ENCODE measurements around the gene LOC128125822.

LOC128125822 gene

GRCh38 chr6:63578757-63579156, 6.5 kb downstream of the LOC128125822 start:
- Histone ChIP-seq H3K36me3 (ENCODE audit: control insufficient read depth in 2 of 3, insufficient read depth in 3 of 3, low read length in 3 of 3) (peaks cover 13 to 29% (median 19%) of the 10 kb centered on the region in 3 experiments), H3K4me1 (ENCODE audit: control insufficient read depth in 2 of 2, insufficient read depth in 2 of 2, low read length in 2 of 2) (peaks cover 10 to 11% of the 10 kb centered on the region in 2 donors), H3K4me3 (ENCODE audit: low read length) (no peak overlapping the region), H3K27ac (ENCODE audit: low read depth, low read length) (no peak overlapping the region), H3K27me3 (ENCODE audit: control insufficient read depth in 2 of 2, insufficient read depth in 2 of 2, low read length in 2 of 2) (no peaks in the 10 kb centered on the region), H3K9me3 (ENCODE audit: control insufficient read depth in 2 of 3, low read length in 3 of 3) (no peaks in the 10 kb centered on the region)
- Mint-ChIP-seq H3K27me3 (no peaks in the 10 kb centered on the region), H3K27ac (no peak overlapping the region), H3K4me1 (peaks cover 17 to 36% (median 31%) of the 10 kb centered on the region in 7 donors), H3K36me3 (peaks cover 10 to 36% (median 30%) of the 10 kb centered on the region in 5 donors), H3K9me3 (no peaks in the 10 kb centered on the region), H3K4me3 (no peak overlapping the region)
- DNase-seq: no peak
- intact Hi-C loops (cut with micrococcal nuclease): no loop called here
- ChIA-PET POLR2A (no interaction called here), CTCF (interaction anchor here (0.7 to 1.2 kb wide), 2 partner anchors 20 to 148 kb away, joined by 3 read pairs; no protein-coding TSS in a partner anchor)
- ATAC-seq: no peak

GRCh38 chr6:63579937-63580703, 7.8 kb downstream of the LOC128125822 start:
- POLR2A ChIA-PET: no interaction called here
- Mint-ChIP-seq H3K4me1 (peaks cover 6 to 22% (median 18%) of the 10 kb centered on the region in 7 donors), H3K36me3 (peaks cover 10 to 36% (median 29%) of the 10 kb centered on the region in 5 donors)

GRCh38 chr6:63580704-63580961, 8.4 kb downstream of the LOC128125822 start:
- no peak for DNase-seq
- Mint-ChIP-seq H3K27me3 (no peaks in the 10 kb centered on the region), H3K4me1 (peaks cover 6 to 17% (median 13%) of the 10 kb centered on the region in 7 donors), H3K4me3 (no peak overlapping the region), H3K36me3 (peaks cover 10 to 36% (median 29%) of the 10 kb centered on the region in 5 donors), H3K27ac (peak overlapping the region in 2 of 9 donors; percentile 10 to 65), H3K9me3 (peaks cover 0 to 2% (median 0%) of the 10 kb centered on the region in 11 donors)
- no peaks in the 10 kb centered on the region for H3K9me3 ChIP-seq (ENCODE audit: control insufficient read depth in 2 of 3, low read length in 3 of 3)
- CTCF ChIA-PET: no interaction called here
- H3K27ac ChIP-seq (ENCODE audit: low read depth, low read length): no peak overlapping the region
- no peak overlapping the region for H3K4me3 ChIP-seq (ENCODE audit: low read length)
- no peaks in the 10 kb centered on the region for H3K4me1 ChIP-seq (ENCODE audit: control insufficient read depth in 2 of 2, insufficient read depth in 2 of 2, low read length in 2 of 2)
- POLR2A ChIA-PET: no interaction called here
- H3K36me3 ChIP-seq (ENCODE audit: control insufficient read depth in 2 of 3, insufficient read depth in 3 of 3, low read length in 3 of 3): peaks cover 13 to 29% (median 19%) of the 10 kb centered on the region in 3 experiments
- no peak for ATAC-seq
- no peaks in the 10 kb centered on the region for H3K27me3 ChIP-seq (ENCODE audit: control insufficient read depth in 2 of 2, insufficient read depth in 2 of 2, low read length in 2 of 2)
- intact Hi-C loops (cut with micrococcal nuclease): no loop called here

More at GRCh38 chr6:63579937-63580703, 7.8 kb downstream of the LOC128125822 start:
- Histone ChIP-seq H3K27me3 (ENCODE audit: control insufficient read depth in 2 of 2, insufficient read depth in 2 of 2, low read length in 2 of 2) (no peaks in the 10 kb centered on the region), H3K36me3 (ENCODE audit: control insufficient read depth in 2 of 3, insufficient read depth in 3 of 3, low read length in 3 of 3) (peaks cover 13 to 29% (median 19%) of the 10 kb centered on the region in 3 experiments), H3K27ac (ENCODE audit: low read depth, low read length) (no peak overlapping the region), H3K4me3 (ENCODE audit: low read length) (no peak overlapping the region), H3K4me1 (ENCODE audit: control insufficient read depth in 2 of 2, insufficient read depth in 2 of 2, low read length in 2 of 2) (no peaks in the 10 kb centered on the region), H3K9me3 (ENCODE audit: control insufficient read depth in 2 of 3, low read length in 3 of 3) (no peaks in the 10 kb centered on the region)
- peak overlapping the region in 2 of 9 donors; percentile 10 to 65 for H3K27ac Mint-ChIP-seq
- CTCF ChIA-PET: no interaction called here
- H3K4me3 Mint-ChIP-seq: no peak overlapping the region
- DNase-seq (no peak), ATAC-seq (no peak)
- no peaks in the 10 kb centered on the region for H3K27me3 Mint-ChIP-seq
- H3K9me3 Mint-ChIP-seq: peaks cover 0 to under 1% (median 0%) of the 10 kb centered on the region in 11 donors
- intact Hi-C loops (cut with micrococcal nuclease): no loop called here

GRCh38 chr6:63581355-63582013, 9.2 kb downstream of the LOC128125822 start:
- Histone ChIP-seq H3K4me3 (ENCODE audit: low read length) (no peak overlapping the region), H3K9me3 (ENCODE audit: control insufficient read depth in 2 of 3, low read length in 3 of 3) (no peaks in the 10 kb centered on the region), H3K27ac (ENCODE audit: low read depth, low read length) (no peak overlapping the region), H3K36me3 (ENCODE audit: control insufficient read depth in 2 of 3, insufficient read depth in 3 of 3, low read length in 3 of 3) (peaks cover 11 to 27% (median 19%) of the 10 kb centered on the region in 3 experiments), H3K4me1 (ENCODE audit: control insufficient read depth in 2 of 2, insufficient read depth in 2 of 2, low read length in 2 of 2) (no peaks in the 10 kb centered on the region), H3K27me3 (ENCODE audit: control insufficient read depth in 2 of 2, insufficient read depth in 2 of 2, low read length in 2 of 2) (no peaks in the 10 kb centered on the region)
- ChIA-PET CTCF (no interaction called here), POLR2A (interaction anchor here (0.7 kb wide), 1 partner anchor 17 kb away, joined by 4 read pairs; no protein-coding TSS in a partner anchor)
- peaks cover 2 to 11% (median 8%) of the 10 kb centered on the region in 7 donors for H3K4me1 Mint-ChIP-seq
- ATAC-seq (no peak), DNase-seq (no peak)
- peaks cover 0 to 2% (median 0%) of the 10 kb centered on the region in 11 donors for H3K9me3 Mint-ChIP-seq
- H3K27me3 Mint-ChIP-seq: peaks cover 0 to 8% (median 0%) of the 10 kb centered on the region in 5 donors
- H3K36me3 Mint-ChIP-seq: peaks cover 10 to 33% (median 26%) of the 10 kb centered on the region in 5 donors
- H3K27ac Mint-ChIP-seq: peak overlapping the region in 1 of 9 donors; percentile 61
- no peak overlapping the region for H3K4me3 Mint-ChIP-seq
- intact Hi-C loops (cut with micrococcal nuclease): no loop called here

GRCh38 chr6:63582579-63583231, 10.4 kb downstream of the LOC128125822 start:
- peaks cover 0 to 2% (median 0%) of the 10 kb centered on the region in 11 donors for H3K9me3 Mint-ChIP-seq
- H3K36me3 Mint-ChIP-seq: peaks cover 10 to 26% (median 22%) of the 10 kb centered on the region in 5 donors
- POLR2A ChIA-PET: interaction anchor here (0.9 to 1.0 kb wide), 2 partner anchors 9 to 121 kb away, joined by 4 read pairs; no protein-coding TSS in a partner anchor
- DNase-seq: no peak
- H3K27ac Mint-ChIP-seq: no peak overlapping the region
- no peaks in the 10 kb centered on the region for H3K27me3 ChIP-seq (ENCODE audit: control insufficient read depth in 2 of 2, insufficient read depth in 2 of 2, low read length in 2 of 2)
- no peak overlapping the region for H3K4me3 Mint-ChIP-seq
- no peak overlapping the region for H3K4me3 ChIP-seq (ENCODE audit: low read length)
- peaks cover 0 to 8% (median 0%) of the 10 kb centered on the region in 5 donors for H3K27me3 Mint-ChIP-seq
- H3K36me3 ChIP-seq (ENCODE audit: control insufficient read depth in 2 of 3, insufficient read depth in 3 of 3, low read length in 3 of 3): peaks cover 8 to 18% (median 14%) of the 10 kb centered on the region in 3 experiments
- no peaks in the 10 kb centered on the region for H3K4me1 Mint-ChIP-seq
- H3K4me1 ChIP-seq (ENCODE audit: control insufficient read depth in 2 of 2, insufficient read depth in 2 of 2, low read length in 2 of 2): no peaks in the 10 kb centered on the region
- intact Hi-C loops (cut with micrococcal nuclease): no loop called here
- CTCF ChIA-PET: interaction anchor here (1.0 kb wide), 1 partner anchor 8 kb away, joined by 4 read pairs; no protein-coding TSS in a partner anchor
- no peaks in the 10 kb centered on the region for H3K9me3 ChIP-seq (ENCODE audit: control insufficient read depth in 2 of 3, low read length in 3 of 3)
- peak; percentile 26 for ATAC-seq
- no peak overlapping the region for H3K27ac ChIP-seq (ENCODE audit: low read depth, low read length)

GRCh38 chr6:63584125-63584514, 11.8 kb downstream of the LOC128125822 start:
- Mint-ChIP-seq H3K36me3 (peaks cover 10 to 26% (median 22%) of the 10 kb centered on the region in 5 donors), H3K4me1 (no peaks in the 10 kb centered on the region), H3K27me3 (peaks cover 0 to 8% (median 0%) of the 10 kb centered on the region in 5 donors), H3K4me3 (no peak overlapping the region), H3K9me3 (peaks cover 0 to 2% (median 0%) of the 10 kb centered on the region in 11 donors), H3K27ac (no peak overlapping the region)
- intact Hi-C loops (cut with micrococcal nuclease): no loop called here
- Histone ChIP-seq H3K9me3 (ENCODE audit: control insufficient read depth in 2 of 3, low read length in 3 of 3) (no peaks in the 10 kb centered on the region), H3K27me3 (ENCODE audit: control insufficient read depth in 2 of 2, insufficient read depth in 2 of 2, low read length in 2 of 2) (no peaks in the 10 kb centered on the region), H3K4me3 (ENCODE audit: low read length) (no peak overlapping the region), H3K4me1 (ENCODE audit: control insufficient read depth in 2 of 2, insufficient read depth in 2 of 2, low read length in 2 of 2) (no peaks in the 10 kb centered on the region), H3K36me3 (ENCODE audit: control insufficient read depth in 2 of 3, insufficient read depth in 3 of 3, low read length in 3 of 3) (peaks cover 8 to 16% (median 14%) of the 10 kb centered on the region in 3 experiments), H3K27ac (ENCODE audit: low read depth, low read length) (no peak overlapping the region)
- ATAC-seq: peak; percentile 20
- DNase-seq: no peak
- ChIA-PET POLR2A (interaction anchor here (0.7 to 0.8 kb wide), 2 partner anchors 9 to 14 kb away, joined by 4 to 5 read pairs; no protein-coding TSS in a partner anchor), CTCF (interaction anchor here (0.9 to 1.0 kb wide), 2 partner anchors 11 to 12 kb away, joined by 3 to 4 read pairs; no protein-coding TSS in a partner anchor)
